Lower leg skin (tissue), 3 donors: ENCODE measurements around the gene POLR3H.

Experiments
- POLR2A ChIP-seq, 2 donors: fragments of 450-650 bp; IDR thresholded peaks; one replicate each; pipeline ENCODE4 v1.6.1; 2016 to 2017; ENCODE audit warnings: antibody characterized with exemption in 2 of 2, mild to moderate bottlenecking in 1 of 2, moderate library complexity in 1 of 2
- TF ChIP-seq, protein P1 (sequence below), 3 donors: fragments of 450-650 bp; IDR thresholded peaks; one replicate each; pipeline ENCODE4 v1.5.1; 2016; ENCODE audit warnings: antibody characterized with exemption in 3 of 3, mild to moderate bottlenecking in 3 of 3, moderate library complexity in 2 of 3

GRCh38 chr22:41516462-41516861, 27.8 kb downstream of the POLR3H start:
- TF ChIP-seq POLR2A (IDR thresholded peaks at IDR 0.05) = no peak
- TF ChIP-seq, protein P1, sequence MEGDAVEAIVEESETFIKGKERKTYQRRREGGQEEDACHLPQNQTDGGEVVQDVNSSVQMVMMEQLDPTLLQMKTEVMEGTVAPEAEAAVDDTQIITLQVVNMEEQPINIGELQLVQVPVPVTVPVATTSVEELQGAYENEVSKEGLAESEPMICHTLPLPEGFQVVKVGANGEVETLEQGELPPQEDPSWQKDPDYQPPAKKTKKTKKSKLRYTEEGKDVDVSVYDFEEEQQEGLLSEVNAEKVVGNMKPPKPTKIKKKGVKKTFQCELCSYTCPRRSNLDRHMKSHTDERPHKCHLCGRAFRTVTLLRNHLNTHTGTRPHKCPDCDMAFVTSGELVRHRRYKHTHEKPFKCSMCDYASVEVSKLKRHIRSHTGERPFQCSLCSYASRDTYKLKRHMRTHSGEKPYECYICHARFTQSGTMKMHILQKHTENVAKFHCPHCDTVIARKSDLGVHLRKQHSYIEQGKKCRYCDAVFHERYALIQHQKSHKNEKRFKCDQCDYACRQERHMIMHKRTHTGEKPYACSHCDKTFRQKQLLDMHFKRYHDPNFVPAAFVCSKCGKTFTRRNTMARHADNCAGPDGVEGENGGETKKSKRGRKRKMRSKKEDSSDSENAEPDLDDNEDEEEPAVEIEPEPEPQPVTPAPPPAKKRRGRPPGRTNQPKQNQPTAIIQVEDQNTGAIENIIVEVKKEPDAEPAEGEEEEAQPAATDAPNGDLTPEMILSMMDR (IDR thresholded peaks at IDR 0.05) = no peak
